ENCODE measurements around the gene MPRIP. TPM values are rescaled to one million over a fixed set of nuclear protein-coding genes. Genes with fewer than 3 reads are reported as not detected.

MPRIP gene
- total and polyA plus RNA-seq, 2 of the 13 experiments (the other 11 are each of a cell fraction or from before 2014, with no cell fraction given), result 50.2 to 52.4 TPM

DNA sequence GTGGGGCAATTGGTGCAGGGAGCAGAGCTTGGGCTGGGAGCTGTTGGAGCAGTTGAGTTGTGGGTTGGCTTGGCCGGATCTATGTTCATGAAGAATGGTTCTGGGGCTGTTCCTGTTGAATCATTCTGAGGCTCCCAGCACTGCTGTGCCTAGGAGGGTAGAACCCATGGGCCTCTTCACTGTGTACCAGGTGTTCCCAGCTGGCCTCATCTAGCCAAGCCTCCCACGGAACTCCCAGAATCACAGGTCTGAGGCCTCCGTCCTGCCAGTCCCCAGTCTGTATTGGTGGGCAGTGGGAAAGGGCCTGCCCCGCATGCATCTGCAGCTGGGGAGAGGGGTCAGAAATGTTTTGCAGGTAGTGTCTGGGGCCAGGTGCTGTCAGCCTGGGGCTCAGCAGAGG lies 74.1 kb downstream of the MPRIP start:
- ATAC-seq (no peak), FAIRE-seq (no peak), DNase-seq (ENCODE audit: low spot score) (no peak)
- Histone ChIP-seq H2AFZ (ENCODE audit: low read length) (no peak overlapping the region), H3K79me2 (ENCODE audit: insufficient read depth, low read length) (peaks cover 4% of the 10 kb centered on the region), H3K9me3 (ENCODE audit: low read length) (no peaks in the 10 kb centered on the region), H3K4me1 (ENCODE audit: insufficient read depth, low read length) (peaks cover 35% of the 10 kb centered on the region), H3K36me3 (replicated peaks in 1 of 2; ENCODE audit: control insufficient read depth in 1 of 2, insufficient read depth in 2 of 2, low read length in 2 of 2) (no peaks in the 10 kb centered on the region), H3K27ac (ENCODE audit: extremely low read length, insufficient read depth, low read length) (no peak overlapping the region), H4K20me1 (ENCODE audit: insufficient read depth, low read length) (no peaks in the 10 kb centered on the region; the same call in 1 of the 2 replicates), H3K27me3 (ENCODE audit: control insufficient read depth in 1 of 2, insufficient read depth in 2 of 2, low read length in 2 of 2) (no peaks in the 10 kb centered on the region), H3K4me2 (ENCODE audit: low read depth, low read length) (no peak overlapping the region), H3K9ac (ENCODE audit: insufficient read depth, low read depth, low read length) (no peak overlapping the region), H3K4me3 (replicated peaks in 1 of 3; ENCODE audit: insufficient read depth in 1 of 3, low read depth in 2 of 3, low read length in 3 of 3) (no peak overlapping the region)
- 100% methylated on average over 3 of the region's 4 CpGs for WGBS (ENCODE audit: low lambda C conversion rate)
- CTCF ChIA-PET (ENCODE audit: low intra/inter-chr PET ratio, low total read pairs), result no interaction called here
- no TSS peak for BruUV-seq (replicated peaks)
- in situ Hi-C loops (cut with HindIII; ENCODE audit: extremely low pct_ligation_motif_present, low pct_unique_long_range_greater_than_20kb), result no loop called here
- TF ChIP-seq MLX (CRISPR knock-in tag; IDR thresholded peaks at IDR 0.05) (no peak), REL (CRISPR knock-in tag; conservative IDR thresholded peaks at IDR 0.05) (no peak), MXD1 (CRISPR knock-in tag; IDR thresholded peaks at IDR 0.05) (no peak), SRSF9 (IDR thresholded peaks at IDR 0.05; ENCODE audit: borderline replicate concordance, insufficient read depth, low read depth, low read length, poor library complexity, severe bottlenecking) (no peak)
- TF ChIP-seq, protein P1, sequence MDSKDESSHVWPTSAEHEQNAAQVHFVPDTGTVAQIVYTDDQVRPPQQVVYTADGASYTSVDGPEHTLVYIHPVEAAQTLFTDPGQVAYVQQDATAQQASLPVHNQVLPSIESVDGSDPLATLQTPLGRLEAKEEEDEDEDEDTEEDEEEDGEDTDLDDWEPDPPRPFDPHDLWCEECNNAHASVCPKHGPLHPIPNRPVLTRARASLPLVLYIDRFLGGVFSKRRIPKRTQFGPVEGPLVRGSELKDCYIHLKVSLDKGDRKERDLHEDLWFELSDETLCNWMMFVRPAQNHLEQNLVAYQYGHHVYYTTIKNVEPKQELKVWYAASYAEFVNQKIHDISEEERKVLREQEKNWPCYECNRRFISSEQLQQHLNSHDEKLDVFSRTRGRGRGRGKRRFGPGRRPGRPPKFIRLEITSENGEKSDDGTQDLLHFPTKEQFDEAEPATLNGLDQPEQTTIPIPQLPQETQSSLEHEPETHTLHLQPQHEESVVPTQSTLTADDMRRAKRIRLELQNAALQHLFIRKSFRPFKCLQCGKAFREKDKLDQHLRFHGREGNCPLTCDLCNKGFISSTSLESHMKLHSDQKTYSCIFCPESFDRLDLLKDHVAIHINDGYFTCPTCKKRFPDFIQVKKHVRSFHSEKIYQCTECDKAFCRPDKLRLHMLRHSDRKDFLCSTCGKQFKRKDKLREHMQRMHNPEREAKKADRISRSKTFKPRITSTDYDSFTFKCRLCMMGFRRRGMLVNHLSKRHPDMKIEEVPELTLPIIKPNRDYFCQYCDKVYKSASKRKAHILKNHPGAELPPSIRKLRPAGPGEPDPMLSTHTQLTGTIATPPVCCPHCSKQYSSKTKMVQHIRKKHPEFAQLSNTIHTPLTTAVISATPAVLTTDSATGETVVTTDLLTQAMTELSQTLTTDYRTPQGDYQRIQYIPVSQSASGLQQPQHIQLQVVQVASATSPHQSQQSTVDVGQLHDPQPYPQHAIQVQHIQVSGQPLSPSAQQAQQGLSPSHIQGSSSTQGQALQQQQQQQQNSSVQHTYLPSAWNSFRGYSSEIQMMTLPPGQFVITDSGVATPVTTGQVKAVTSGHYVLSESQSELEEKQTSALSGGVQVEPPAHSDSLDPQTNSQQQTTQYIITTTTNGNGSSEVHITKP (CRISPR knock-in tag; IDR thresholded peaks at IDR 0.05; ENCODE audit: low read depth), result no peak
- POLR2A ChIA-PET, result no interaction called here
- intact Hi-C loops (cut with micrococcal nuclease; ENCODE audit: unreplicated experiment), result no loop called here
